Activated CD4-positive, alpha-beta T cell treated with anti-CD3 and anti-CD28 coated beads, Interleukin-2, Interleukin-6, amounts not matched to agents 100 ng/mL and 50 ng/mL, durations not matched to agents 16 hours and 8 hours (primary cell): ENCODE data around the gene HCRT.
"Not testable (repeated sequence)": the region's sequence is repeated elsewhere in the genome, so short reads cannot be mapped to it uniquely, and the experiment has no call there.

Source experiments
- DNase-seq: peaks from one replicate; pipeline ENCODE4 v3.0.0-alpha.2; 2020

HCRT gene

DNA sequence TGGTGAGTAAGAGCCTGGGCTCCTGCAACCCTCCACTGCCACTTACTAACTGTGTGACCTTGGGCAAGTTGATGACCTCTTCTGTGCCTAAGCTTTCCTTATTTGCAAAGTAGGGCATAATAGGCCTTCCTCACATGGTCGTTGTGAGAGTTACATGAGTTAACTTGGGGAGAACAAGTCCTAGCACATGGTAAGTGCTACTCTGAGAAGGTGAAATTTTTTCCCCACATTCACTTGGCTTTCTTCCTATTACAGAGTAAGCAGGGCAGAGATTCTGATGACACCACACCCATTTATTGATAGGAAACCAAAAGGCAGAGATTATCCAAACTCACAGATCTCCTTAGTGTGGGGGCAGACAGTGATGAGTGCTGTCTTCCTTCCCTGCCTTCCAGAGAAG lies 5.9 kb downstream of the HCRT start:
- DNase-seq = no peak

- peak; percentile 48 for DNase-seq
Measured at GRCh38 chr17:42178817-42179216, 6.4 kb downstream of the HCRT start.

DNA sequence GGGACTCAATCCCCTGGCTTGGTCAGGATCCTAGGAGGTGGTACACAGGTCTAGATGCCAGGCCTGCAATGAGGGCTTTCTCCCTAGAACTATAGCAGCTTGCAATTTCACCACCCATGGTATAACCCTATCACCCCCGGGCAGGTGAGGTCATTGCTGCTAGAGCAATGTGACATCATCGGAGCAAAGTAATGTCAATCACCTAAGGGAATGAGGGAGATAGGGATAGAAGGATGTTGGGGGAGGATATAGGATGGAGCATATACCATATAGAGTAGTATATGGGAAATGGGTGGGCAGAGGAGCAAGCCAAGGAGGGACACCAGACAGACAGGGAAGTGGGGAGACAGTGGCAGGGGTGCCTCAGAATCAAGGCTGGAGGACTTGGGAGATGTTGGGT lies 7.6 kb downstream of the HCRT start:
- DNase-seq = no peak

GRCh38 chr17:42174126-42174783 lies 11.0 kb downstream of the HCRT start:
- DNase-seq = no peak

DNA sequence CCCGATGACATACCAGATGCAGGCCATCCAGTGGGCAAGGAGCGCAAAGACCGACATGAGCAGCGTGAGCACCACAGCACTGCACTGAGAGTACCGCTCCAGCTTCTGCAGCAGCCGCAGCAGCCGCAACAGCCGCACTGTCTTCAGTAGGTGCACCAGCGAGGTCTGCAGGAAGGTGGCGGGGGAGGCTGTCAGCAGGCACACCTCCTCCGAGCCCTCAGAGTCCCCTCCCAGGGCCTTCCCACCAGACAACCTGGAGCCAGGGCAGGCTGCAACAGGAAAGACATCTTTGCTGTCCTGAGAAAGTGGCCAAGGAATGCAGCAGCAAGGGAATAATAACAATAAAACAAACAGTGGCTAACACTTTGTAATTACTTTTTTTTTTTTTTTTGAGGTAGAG lies 13.4 kb downstream of the HCRT start:
- DNase-seq = no peak

GRCh38 chr17:42169351-42169750 lies 15.9 kb downstream of the HCRT start:
- no peak for DNase-seq

GRCh38 chr17:42167807-42168206 lies 17.4 kb downstream of the HCRT start:
- no peak for DNase-seq

GRCh38 chr17:42166196-42166763 lies 19.0 kb downstream of the HCRT start:
- DNase-seq = no peak

GRCh38 chr17:42165751-42166150 lies 19.5 kb downstream of the HCRT start:
- DNase-seq = no peak

GRCh38 chr17:42163696-42164407 lies 21.4 kb downstream of the HCRT start:
- no peak for DNase-seq

GRCh38 chr17:42163113-42163512 lies 22.1 kb downstream of the HCRT start:
- DNase-seq = peak; percentile 72

GRCh38 chr17:42160531-42160910 lies 24.7 kb downstream of the HCRT start:
- no peak for DNase-seq

- DNase-seq = no peak
Measured at GRCh38 chr17:42159796-42160530, 25.3 kb downstream of the HCRT start.

GRCh38 chr17:42155614-42156045 lies 29.6 kb downstream of the HCRT start:
- no peak for DNase-seq

DNA sequence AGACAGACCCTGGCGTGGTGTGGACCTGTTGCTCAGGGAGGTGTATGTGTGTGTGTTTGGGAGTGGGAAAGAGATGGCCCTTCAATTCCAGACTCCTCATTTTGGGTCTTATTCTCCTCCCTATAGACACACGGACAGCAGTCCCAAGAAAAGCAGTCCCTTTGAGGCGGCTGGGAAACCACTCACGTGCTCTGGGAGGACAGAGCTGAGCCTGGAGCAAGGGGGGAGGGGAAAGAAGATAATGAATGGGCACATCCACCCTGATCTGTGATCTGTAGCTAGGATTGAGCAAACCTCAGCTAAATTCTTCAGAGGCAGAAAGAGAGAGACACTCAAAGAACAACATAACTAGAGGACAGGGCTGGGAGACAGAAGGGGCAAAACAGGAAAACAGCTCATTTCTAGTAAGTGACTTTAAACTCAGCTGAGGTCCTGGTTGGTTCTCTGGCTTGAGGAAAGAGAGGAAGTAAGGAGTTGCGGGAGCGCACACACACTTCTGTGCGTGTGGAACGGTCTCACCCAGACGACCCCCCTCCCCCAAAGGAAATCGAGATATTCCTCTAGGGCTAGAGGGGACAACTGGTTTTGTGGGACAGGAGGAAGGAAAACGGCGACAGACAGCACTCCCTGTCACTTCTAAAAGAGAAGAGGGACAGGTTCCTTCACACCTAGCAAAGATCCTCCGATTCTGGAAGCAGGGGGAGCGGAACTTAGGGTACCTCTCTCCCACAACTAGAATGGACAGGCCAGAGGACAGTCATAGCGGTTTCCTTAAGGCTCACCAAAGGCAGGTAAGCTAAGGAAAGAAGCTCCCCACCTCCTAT lies 31.1 kb downstream of the HCRT start:
- DNase-seq = peak; percentile 21

- DNase-seq = no peak
Measured at GRCh38 chr17:42146911-42147607, 38.2 kb downstream of the HCRT start.

DNA sequence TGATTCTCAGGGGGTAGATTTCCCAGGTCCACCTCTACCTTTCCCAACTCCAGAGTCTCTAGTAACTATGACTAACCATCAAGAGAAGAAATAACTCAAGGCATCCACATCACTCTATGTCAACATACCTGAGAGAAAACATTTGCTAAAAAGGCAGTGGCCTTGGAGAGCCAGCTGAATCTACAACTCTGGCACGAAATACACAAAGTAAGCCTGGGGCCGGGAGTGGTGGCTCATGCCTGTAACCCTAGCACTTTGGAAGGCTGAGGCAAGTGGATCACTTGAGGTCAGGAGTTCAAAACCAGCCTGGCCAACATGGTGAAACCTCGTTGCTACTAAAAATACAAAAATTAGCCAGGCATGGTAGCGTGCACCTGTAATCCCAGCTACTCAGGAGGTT lies 42.1 kb downstream of the HCRT start:
- not testable (repeated sequence) for DNase-seq

DNA sequence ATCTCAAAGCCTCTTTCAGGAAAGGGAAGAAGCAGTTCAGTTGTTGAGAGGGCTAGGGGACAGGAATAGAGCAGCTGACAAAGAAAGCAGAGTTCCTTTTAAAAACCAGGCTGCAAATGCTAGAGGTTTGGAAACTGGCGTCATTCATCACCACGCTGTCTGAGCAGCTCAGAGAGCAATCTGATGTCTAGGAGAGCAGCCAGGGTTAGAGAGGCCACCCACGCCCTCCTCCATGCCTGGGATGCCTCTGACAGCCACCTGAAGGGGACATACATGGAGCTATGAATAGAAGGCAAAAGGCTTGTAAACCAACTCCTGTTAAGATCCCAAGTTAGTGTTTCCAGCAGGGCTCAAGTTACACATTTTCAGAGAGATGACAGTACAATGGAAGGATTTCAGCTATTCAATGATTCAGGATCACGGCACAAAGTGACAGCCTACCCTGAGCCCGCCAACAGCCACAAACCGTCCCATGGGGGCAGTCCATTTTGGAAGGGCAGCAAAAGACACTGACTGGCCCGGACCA lies 42.8 kb downstream of the HCRT start:
- no peak for DNase-seq

DNA sequence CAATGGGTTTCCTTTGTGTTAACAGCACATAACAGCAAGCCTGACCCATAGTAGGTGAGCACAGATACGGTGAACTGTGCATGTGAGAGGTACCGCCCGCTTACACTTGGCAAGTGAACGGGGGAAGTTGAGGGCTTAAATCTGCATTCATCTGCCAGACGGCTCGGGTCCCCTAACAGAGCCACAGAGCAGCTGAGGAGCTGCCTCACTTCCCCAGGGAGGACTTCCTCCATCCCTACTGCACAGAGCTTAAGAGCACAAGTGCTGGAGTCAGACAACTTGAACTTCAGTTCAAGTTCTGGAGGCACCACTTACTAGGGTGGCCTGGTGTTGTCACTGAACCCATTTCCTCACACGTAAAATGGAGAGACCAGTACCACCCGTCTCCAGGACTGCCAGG lies 43.9 kb downstream of the HCRT start:
- DNase-seq = no peak

GRCh38 chr17:42140690-42141089 lies 44.6 kb downstream of the HCRT start:
- DNase-seq = not testable (repeated sequence)

DNA sequence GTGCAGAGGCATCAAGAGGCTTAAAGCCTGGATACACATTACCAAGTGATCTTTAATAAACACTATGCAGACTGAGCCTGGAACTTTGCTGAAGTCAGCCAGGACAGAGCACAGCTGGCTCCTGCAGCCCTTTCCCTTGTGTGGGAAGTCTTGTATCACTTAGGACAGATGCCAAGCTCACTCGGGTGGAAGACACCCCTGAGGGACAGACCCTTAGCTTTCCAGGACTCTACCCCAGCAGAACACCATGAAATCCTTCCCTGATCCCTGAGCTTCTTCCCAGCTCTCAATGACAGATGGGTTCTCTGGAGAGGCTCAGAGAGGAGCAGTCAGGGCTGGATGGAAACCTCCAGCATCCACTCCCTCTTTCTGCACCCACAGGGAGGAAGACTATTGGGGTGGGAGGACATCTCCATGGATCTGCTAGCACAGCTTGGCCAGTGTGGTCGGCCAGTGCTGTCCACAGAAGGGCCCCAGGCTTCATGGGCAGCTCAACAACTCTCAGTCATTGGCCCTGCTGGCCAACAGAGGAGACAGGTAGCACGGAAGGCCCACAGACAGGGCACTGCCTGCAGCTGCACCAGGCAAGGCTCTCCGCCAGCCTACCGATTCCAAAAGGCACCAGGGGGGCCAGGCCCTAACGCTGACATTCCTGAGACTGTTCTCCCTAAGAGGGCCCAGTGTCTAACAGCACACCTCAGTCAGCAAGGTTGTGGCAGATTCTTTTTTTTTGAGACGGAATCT lies 46.3 kb downstream of the HCRT start:
- no peak for DNase-seq
